Thoracic aorta (tissue), 2 donors: ENCODE data around the gene RASSF5. TPM values are rescaled to one million over a fixed set of nuclear protein-coding genes. Genes with fewer than 3 reads are reported as not detected.
A peak's percentile ranks its signal among the peaks of the same experiment; 100 is the strongest.

Experiments used
- ATAC-seq: fragments of 150-250 bp; one replicate; pipeline ENCODE4 v1.8.0; 2017; ENCODE audit warnings: low read depth; ENCODE audit not compliant: insufficient number of reproducible peaks, low FRiP score
- DNase-seq: peaks from one replicate; pipeline ENCODE4 v3.0.0-alpha.2; 2020; ENCODE audit warnings: low spot score
- H3K27ac ChIP-seq, 2 donors: fragments of 200-600 bp; sonication (generic); 1 replicate in 1 of 2; 2 replicates in 1 of 2; pipeline ENCODE4 v1.5.1; 2016; ENCODE audit warnings: mild to moderate bottlenecking in 2 of 2, moderate library complexity in 2 of 2
- H3K27me3 ChIP-seq: fragments of 200-600 bp; sonication (generic); replicated peaks from 2 replicates; pipeline ENCODE4 v1.6.0; 2016; ENCODE audit warnings: mild to moderate bottlenecking; ENCODE audit not compliant: insufficient read depth
- H3K36me3 ChIP-seq: fragments of 200-600 bp; sonication (generic); one replicate; pipeline ENCODE4 v1.5.1; 2016
- H3K4me1 ChIP-seq, 2 donors: fragments of 200-600 bp; sonication (generic); 1 replicate in 1 of 2; 2 replicates in 1 of 2; pipeline versions ENCODE4 v1.5.1 to v1.6.0; 2016; ENCODE audit warnings: low read depth in 2 of 2, mild to moderate bottlenecking in 1 of 2; ENCODE audit not compliant: control insufficient read depth in 1 of 2
- H3K4me3 ChIP-seq: fragments of 200-600 bp; sonication (generic); 2 replicates; pipeline ENCODE4 v1.5.1; 2016; ENCODE audit warnings: mild to moderate bottlenecking
- H3K9me3 ChIP-seq: fragments of 200-600 bp; sonication (generic); 2 replicates; pipeline ENCODE4 v1.5.1; 2016
- total RNA-seq, 2 donors: library from RNA; depleted of rRNA; stranded (reverse); fragments of >200 nt; gene quantifications; one replicate each; pipeline versions ENCODE4 v1.1.0 to v1.2.3, GENCODE V29; 2016
- TF ChIP-seq, protein P1 (sequence below): fragments of 200-600 bp; sonication (generic); IDR thresholded peaks from one replicate; pipeline ENCODE4 v1.5.1; 2019; ENCODE audit warnings: antibody characterized with exemption

Gene RASSF5
- total RNA-seq, 2 donors from 2014 or later, result 21.7 to 22.8 TPM

DNA sequence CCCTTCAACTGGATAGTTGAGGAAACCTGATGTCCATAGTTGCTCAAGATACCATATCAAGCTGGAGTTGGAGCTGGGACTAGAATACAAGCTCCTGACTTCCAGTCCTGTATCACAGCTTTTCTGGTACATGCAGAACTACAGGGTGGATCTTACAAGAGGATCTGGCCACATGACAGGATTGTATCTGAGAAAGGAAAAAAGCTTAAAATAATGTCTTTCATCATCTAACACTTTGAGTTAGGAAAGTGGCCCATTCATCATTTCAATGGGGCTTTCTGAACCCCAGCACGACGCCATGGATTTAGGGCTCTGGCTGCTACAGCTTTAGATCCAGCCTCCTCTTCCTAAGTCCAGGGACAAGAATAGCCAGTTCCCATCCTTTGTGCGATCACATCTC, 46.9 kb downstream of the RASSF5 start:
- H3K4me3 ChIP-seq, result no peak overlapping the region
- no peaks in the 10 kb centered on the region for H3K27me3 ChIP-seq
- no peaks in the 10 kb centered on the region for H3K9me3 ChIP-seq
- DNase-seq, result no peak
- no peak for ATAC-seq
- no peak overlapping the region for H3K27ac ChIP-seq
- no peaks in the 10 kb centered on the region for H3K36me3 ChIP-seq
- TF ChIP-seq, protein P1, sequence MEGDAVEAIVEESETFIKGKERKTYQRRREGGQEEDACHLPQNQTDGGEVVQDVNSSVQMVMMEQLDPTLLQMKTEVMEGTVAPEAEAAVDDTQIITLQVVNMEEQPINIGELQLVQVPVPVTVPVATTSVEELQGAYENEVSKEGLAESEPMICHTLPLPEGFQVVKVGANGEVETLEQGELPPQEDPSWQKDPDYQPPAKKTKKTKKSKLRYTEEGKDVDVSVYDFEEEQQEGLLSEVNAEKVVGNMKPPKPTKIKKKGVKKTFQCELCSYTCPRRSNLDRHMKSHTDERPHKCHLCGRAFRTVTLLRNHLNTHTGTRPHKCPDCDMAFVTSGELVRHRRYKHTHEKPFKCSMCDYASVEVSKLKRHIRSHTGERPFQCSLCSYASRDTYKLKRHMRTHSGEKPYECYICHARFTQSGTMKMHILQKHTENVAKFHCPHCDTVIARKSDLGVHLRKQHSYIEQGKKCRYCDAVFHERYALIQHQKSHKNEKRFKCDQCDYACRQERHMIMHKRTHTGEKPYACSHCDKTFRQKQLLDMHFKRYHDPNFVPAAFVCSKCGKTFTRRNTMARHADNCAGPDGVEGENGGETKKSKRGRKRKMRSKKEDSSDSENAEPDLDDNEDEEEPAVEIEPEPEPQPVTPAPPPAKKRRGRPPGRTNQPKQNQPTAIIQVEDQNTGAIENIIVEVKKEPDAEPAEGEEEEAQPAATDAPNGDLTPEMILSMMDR, result no peak
- H3K4me1 ChIP-seq, result peaks cover 8 to 27% of the 10 kb centered on the region in 2 donors

DNA sequence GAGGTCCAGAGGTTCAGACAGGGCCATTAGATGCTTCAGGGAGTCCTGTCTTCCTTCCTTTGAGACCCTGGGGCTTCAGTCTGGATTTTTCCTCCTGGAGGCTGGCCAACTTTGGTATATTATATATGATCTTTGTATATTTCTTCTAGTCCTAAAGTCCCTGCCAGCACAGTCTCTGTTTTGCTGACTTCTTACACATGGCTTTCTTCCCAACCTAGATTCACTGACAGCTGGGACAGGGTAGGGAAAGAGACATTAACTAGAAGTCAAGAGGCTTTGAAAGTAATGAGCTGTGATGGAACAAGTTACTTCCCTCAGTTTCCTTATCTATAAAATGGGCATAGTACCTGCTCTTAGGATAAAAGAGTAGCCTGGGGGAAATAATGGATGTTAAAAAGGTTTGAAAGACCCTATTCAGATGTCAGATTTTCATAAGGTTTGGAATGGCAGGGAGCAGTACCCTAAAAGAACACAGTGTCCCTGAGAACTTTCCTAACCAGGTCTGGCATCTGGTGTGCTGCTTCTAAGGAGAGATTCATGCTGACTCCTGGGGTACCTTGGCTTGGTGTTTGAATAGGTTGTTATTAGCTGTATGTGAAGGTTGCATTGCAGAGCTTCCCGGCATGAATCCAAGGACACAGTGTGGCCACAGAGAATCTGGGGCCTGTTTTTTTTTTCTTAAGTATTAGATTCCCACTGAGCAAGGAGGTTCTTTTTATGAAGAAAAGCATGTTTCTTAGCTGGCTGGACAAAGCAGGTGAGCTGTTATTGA, 47.6 kb downstream of the RASSF5 start:
- Histone ChIP-seq H3K9me3 (no peaks in the 10 kb centered on the region), H3K27me3 (no peaks in the 10 kb centered on the region), H3K4me1 (peaks cover 8 to 27% of the 10 kb centered on the region in 2 donors), H3K36me3 (no peaks in the 10 kb centered on the region), H3K4me3 (no peak overlapping the region), H3K27ac (no peak overlapping the region)
- ATAC-seq, result no peak
- no peak for DNase-seq
- TF ChIP-seq, protein P1, result no peak

DNA sequence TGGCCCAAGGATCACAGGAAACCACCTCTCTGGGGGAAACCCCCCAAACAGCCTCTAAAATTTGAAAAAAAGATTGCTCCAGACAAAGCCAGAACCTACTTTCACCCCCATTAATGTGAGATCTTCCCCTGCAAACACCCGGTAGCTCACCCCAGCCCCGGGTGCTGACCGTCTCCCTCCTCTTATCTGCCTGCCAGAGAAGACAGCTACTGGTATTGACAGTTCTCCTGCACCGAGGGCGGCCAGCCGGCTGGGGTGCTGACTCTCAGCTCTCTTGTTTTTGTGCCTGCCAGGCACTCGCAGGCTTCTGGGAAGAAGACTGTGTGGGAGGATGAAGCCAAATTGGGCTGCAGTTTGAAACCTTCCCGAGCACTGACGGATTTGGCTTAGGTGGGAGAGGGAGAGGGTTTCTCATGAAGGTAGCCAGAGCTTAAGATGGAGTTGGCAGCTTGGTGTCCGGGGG, 48.2 kb downstream of the RASSF5 start:
- no peak for DNase-seq
- ATAC-seq, result no peak
- TF ChIP-seq, protein P1, result no peak
- Histone ChIP-seq H3K36me3 (no peaks in the 10 kb centered on the region), H3K4me1 (peaks cover 8 to 27% of the 10 kb centered on the region in 2 donors), H3K27ac (no peak overlapping the region), H3K27me3 (no peaks in the 10 kb centered on the region), H3K4me3 (no peak overlapping the region), H3K9me3 (no peaks in the 10 kb centered on the region)

DNA sequence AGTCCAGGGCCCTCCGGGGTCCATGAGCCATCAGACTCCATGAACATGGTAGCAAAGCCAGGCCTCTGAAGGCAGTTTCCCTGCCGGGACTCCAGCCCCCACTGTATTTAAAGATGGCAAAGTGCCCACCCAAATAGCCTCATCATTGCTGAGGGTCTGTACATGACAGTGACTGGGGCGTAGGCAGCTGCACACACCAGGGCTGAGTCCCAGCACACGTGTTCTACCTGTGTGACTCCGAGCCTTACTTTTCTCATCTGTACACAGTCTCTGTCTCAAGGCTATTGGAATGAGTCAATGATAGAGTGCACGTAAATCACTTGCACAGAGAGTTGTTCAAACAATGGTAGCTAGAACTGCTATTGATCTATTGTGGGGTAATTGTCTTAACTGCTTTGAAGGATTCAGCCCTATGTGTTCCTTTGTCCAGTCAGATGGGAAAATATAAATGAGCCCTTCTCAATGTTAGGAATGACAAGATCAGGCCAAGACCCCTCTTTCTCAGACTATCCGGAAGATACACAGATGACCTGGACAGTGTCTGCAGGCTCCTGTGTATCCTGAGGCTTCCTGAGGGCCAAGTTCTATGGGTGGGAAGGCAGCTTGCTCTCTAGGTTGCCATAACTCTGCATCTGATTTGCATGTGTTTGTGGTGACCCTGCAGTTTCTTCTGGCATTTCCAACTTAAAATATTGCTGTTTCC, 48.9 kb downstream of the RASSF5 start:
- no peak for ATAC-seq
- Histone ChIP-seq H3K27ac (no peak overlapping the region), H3K27me3 (no peaks in the 10 kb centered on the region), H3K4me3 (peak overlapping the region; percentile 75), H3K36me3 (no peaks in the 10 kb centered on the region), H3K9me3 (no peaks in the 10 kb centered on the region), H3K4me1 (peaks cover 8 to 27% of the 10 kb centered on the region in 2 donors)
- DNase-seq, result no peak
- TF ChIP-seq, protein P1, result no peak
